ENCODE results near the gene MOV10L1.
"Not testable (repeated sequence)": the region's sequence is repeated elsewhere in the genome, so short reads cannot be mapped to it uniquely, and the experiment has no call there.

MOV10L1 gene

DNA sequence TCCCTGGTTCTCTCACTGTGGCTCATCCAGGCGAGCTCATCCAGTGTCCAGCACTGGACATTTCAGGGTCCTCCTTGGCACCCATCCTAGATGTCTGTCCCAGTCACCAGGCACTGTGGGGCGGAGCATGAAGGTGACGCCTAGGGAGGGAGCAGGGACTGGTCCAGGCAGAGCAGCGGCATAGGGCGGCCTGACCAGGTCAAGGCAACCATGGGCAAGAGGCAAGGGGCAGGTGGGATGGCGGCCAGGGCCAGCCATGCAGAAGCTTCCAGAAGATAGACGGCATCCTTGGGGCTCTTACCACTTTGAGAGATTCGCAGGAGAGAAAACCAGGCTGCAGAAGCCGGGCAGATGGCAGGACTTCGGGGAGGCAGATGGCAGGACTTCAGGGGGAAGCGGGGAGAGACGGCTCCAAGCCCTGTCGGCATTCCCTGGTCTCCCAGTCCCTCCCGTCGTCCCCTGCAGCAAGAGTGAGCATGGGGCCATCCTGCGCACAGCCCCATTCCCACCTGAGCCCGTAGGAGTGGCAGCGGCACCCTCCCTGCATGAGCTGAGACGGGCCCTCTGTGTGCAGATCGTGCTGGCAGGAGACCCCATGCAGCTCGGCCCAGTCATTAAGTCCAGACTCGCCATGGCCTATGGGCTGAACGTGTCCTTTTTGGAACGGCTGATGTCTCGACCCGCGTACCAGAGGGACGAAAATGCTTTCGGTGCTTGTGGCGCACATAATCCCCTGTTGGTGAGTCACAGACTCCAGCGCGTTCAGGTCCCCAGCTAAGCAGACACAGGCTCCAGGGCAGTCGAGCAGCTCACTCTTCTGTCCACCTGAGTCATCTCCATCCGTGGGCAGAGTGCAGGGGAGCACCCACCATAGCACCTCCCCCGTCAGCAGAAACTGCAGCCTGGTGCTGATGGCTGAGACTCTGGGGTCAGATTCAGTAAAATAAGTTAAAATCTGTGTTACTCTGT lies 60.6 kb downstream of the MOV10L1 start:
- no peak for DNase-seq (ENCODE audit: low read depth, low spot score)

DNA sequence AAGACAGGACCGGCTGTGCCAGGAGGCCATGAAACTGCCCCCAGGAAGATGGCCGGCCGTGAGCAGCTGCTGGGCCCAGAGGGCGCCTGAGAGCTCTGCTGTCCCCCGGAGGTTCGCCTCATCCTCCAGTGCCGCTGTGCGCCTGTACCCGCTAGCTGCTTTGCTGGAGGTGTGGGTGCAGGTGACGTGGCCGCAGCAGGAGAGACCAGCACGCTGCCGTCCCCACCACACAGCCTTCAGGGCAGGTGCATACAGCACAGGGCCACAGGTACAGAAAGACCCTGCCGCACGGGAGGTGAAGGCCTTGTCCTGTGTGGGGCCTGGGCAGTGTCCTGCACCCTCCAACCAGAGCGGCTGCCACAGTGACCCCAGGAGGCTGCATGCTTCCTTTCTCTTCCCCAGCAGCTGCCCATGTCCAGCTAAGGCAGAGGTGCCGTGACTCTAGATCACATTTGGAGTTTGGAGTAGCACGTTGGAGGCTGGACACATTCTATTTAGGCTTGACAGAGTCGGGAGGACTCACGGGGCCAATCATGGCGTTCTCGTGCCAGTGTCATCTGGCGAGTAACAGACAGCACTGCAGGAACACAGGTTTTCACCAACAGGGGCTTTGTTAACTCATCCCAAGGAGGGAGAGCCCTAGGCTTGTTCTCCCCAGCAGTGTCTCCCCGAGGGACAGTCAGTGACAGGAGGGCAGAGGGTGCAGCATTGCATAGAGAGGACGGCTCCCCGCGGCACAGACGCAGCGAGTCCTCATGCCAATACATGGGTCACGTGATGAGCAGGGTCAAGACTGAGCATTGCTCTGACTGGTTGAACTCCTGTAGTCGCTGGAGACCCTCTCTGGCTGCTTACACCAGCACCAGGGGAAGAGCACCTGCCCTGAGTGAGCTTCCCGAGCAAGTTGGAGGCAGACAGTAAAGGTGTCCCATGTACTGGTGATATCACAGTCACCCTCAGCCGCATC lies 62.0 kb downstream of the MOV10L1 start:
- no peak for DNase-seq (ENCODE audit: low read depth, low spot score)

More for the DNA sequence above, 60.6 kb downstream of the MOV10L1 start:
- no peak overlapping the region for H3K27ac ChIP-seq

DNA sequence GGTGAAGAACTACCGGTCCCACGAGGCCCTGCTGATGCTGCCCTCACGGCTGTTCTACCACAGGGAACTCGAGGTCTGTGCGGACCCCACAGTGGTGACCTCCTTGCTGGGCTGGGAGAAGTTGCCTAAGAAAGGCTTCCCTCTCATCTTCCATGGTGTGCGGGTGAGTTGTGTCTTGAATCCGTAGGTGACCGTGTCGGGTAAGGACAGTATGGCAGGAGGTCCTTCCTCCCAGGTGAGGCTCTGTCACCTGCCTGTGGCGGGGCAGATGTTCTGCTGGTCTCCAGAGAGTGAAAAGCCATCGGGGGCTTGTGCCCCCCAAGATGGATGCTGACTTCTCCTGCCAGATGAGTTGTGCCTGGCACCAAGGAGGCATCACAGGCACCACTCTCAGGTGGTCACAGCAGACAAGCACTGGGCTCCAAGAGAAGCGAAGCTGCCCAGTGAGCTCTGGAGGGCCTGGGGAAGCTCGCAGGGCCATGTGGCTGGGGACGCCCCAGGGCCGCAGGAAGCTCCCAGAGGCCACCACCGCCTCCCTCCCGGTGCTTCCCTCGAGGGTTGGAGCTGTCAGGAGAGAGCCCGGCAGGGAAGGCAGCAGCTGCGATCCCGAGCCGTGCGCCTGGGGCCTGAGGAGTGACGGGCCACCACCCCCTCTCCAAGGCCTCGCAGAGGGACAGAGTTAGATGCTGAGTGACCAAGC lies 63.4 kb downstream of the MOV10L1 start:
- DNase-seq (ENCODE audit: low read depth, low spot score) = no peak

More for the DNA sequence above, 62.0 kb downstream of the MOV10L1 start:
- H3K27ac ChIP-seq = no peak overlapping the region

DNA sequence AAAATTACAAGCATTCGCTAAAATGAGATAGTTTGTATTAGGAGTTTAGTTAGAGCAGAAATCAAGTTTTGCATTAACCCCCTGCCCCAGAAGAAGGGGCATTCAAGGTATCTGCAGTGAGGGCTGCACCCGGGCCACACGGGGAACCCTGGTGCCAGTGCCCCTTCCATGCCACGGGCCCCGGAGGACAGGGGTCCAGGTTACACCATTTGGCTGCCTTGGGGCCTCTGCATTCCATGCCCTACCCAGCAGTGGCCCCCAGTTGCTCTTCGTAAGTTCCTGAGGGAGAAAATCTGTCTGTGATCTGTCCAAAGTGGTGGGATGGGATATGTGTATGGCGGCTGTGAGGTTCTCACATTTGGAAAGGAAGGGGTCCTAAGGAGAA lies 63.9 kb downstream of the MOV10L1 start:
- DNase-seq (ENCODE audit: low read depth, low spot score) = no peak
- H3K27ac ChIP-seq = no peak overlapping the region

More for the DNA sequence above, 63.4 kb downstream of the MOV10L1 start:
- no peak overlapping the region for H3K27ac ChIP-seq

DNA sequence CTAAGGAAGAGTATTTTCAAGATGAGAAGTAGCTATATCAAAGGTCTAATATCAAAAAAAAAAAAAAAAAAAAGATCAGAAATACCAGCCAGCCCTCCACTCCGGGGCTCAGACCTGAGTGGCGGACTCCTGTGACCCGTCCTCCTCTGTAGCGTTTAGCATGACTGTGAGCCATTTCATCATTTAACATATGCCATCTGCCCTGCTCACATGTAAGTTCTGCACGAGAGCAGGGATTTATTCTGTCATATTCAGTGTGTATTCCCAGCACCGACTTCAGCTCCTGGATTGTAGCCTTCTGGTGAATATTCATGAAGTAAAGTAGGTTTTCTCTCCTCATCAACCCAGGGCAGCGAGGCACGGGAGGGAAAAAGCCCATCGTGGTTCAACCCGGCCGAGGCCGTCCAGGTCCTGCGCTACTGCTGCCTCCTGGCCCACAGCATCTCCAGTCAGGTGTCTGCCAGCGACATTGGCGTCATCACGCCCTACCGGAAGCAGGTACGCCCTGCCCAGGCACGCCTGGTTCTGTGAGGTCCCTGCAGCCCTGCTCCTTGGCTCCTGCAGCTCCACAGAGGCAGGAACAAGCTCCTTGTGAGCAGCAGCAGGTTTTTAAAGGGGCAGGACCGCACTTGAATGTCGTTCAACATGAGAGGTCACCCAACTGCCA lies 68.0 kb downstream of the MOV10L1 start:
- peak; percentile 18 for DNase-seq (ENCODE audit: low read depth, low spot score)

DNA sequence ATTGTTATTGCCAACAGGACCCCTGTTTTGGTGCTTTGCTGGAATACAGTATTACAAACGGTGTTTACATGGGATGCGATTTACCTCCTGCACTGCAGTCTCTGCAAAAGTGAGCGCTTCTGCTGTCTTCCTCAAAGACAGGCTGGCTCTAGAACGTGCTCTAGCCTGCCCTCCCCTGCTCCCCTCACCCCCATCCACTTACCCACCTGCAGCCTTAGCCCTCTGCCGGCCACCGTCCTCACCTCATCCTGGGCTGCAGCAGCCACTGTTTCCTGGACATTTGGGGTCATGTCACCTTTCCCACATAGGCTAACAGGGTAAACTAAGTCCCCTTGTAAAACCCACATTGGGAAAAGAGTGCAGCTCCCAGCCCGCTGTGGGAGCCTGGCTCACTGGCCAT lies 71.1 kb downstream of the MOV10L1 start:
- no peak overlapping the region for H3K27ac ChIP-seq
- DNase-seq (ENCODE audit: low read depth, low spot score) = no peak

More for the DNA sequence above, 68.0 kb downstream of the MOV10L1 start:
- H3K27ac ChIP-seq = peak overlapping the region; percentile 4

DNA sequence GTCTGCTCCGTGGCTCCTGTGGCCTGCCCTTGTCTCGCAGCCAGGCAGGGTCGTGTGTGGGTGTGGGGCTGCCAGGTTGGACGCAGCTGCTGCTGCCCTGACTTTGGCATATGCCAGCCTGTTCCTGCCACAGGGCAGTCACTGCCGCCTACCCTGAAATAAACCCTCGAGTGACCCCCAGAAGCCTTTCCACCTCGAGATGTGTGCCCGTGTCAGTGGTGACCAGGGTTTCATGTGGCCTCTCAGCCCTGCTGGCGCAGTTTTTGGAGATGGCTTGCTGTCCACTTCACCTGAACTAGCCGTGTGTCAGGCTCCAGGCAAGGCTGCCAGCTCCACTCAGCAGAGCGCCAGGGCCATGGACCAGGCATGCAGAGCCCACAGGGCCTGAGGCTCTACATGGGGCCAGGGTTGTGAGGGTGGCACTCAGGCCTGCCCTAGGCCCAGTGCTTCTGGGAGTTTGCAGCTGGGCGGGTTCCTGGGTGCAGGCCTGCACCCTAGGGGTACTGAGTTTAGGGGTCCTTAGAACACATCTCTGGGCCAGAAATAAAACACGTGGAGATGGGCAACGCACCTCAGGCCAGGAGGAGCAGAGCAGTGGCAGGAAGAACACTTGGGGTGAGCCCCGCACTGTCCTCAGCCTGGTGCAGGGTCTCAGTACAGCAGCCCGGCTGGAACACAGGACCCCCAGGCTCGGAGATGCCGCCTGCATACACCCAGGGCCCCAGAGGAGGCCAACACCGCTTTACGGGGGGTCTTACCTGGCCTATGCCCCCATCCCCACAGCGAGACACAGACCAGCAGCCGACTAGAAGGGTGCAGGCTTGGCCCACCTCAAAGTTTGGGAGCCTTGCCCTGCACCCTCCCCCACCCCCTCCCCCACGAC lies 71.9 kb downstream of the MOV10L1 start:
- no peak for DNase-seq (ENCODE audit: low read depth, low spot score)
- no peak overlapping the region for H3K27ac ChIP-seq

DNA sequence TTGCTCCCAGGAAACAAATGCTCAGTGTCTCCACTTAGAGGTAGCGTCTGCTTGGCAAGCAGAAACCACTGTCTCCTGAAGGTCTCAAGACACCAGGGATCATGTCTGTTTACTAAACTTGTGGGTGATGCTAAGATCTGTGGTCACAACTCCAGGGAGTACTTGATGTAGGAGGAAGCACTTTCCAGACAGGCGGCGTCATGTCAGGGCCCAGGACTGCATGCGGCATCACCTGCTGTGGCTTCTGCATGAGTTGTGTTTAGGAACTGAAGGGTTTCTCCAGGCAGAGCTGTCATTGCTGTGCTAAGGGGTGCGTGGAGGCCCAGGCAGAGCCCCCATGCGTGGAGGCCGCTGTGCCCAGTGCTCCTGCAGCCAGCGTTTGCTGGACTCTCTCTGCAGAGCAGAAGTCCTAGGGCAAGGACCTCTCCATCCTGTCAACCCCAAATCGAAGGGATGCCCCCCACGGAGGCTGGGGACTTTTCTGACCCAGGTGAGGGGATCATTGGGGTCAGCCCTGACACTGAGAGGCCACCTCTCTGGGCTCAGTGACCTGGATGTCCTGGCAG lies 72.7 kb downstream of the MOV10L1 start:
- no peak overlapping the region for H3K27ac ChIP-seq
- no peak for DNase-seq (ENCODE audit: low read depth, low spot score)

DNA sequence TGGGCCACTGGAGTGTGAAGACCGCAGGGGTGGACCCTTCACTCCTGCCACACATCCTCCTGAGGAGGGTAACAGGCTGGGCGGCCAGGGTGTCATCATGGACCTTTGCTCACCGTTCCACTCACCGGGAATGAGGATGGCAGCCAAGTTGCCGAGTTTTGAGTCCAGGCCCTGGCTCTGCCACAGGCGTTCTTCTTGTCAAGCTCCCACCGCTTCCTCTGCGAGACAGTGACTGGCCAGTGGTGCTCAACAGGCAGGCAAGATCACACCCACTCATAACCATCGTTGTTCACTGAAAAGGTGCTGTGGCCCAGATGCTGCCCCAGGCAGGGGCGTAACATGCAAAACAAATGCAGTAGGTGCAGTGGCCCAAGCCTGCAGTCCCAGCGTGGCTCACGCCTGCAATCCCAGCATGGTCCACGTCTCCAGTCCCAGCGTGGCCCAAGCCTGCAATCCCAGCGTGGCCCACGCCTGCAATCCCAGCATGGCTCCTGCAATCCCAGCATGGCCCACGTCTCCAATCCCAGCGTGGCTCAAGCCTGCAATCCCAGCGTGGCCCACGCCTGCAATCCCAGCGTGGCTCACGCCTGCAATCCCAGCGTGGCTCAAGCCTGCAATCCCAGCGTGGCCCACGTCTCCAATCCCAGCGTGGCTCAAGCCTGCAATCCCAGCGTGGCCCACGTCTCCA lies 75.8 kb downstream of the MOV10L1 start:
- no peak for DNase-seq (ENCODE audit: low read depth, low spot score)
- H3K27ac ChIP-seq = no peak overlapping the region

DNA sequence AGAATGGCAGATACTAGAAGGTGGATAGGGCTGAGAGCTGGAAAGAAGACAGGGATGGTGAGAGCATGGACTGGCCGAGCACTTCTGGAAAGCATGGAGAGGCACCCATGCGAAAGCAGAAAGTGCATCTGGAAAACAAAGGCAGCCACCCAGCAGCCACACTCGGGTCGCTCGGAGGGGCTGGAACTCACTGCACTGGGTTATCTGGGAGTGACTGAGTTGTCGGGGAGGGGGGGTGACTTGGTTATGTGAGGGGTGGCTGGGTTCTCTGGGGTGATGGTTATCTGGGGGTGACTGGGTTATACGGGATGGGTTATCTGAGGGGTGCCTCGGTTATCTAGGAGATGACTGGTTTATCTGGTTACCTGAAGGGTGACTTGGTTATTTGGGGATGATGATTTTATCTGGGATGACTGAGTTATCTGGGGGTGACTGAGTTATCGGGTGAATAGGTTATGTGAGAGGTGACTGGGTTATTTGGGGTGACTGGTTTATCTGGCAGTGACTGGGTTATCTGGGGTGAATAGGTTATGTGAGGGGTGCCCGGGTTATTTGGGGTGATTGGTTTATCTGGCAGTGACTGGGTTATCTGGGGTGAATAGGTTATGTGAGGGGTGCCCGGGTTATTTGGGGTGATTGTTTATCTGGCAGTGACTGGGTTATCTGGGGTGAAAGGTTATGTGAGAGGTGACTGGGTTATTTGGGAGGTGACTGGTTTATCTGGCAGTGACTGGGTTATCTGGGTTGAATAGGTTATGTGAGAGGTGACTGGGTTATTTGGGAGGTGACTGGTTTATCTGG lies 78.1 kb downstream of the MOV10L1 start:
- DNase-seq (ENCODE audit: low read depth, low spot score) = no peak

DNA sequence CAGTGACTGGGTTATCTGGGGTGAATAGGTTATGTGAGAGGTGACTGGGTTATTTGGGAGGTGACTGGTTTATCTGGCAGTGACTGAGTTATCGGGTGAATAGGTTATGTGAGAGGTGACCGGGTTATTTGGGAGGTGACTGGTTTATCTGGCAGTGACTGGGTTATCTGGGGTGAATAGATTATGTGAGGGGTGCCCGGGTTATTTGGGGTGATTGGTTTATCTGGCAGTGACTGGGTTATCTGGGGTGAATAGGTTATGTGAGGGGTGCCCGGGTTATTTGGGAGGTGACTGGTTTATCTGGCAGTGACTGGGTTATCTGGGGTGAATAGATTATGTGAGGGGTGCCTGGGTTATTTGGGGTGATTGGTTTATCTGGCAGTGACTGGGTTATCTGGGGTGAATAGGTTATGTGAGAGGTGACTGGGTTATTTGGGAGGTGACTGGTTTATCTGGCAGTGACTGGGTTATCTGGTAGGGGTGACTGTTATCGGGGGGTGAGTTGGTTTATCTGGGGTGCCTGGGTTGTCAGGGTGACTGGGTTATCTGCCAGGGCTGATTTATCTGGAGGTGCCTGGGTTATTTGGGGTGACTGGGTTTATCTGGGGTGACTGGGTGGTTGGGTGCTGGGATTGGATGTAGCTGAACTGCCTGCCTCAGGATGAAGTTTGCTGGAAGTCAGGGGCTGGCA lies 78.8 kb downstream of the MOV10L1 start:
- H3K27ac ChIP-seq; DNase-seq (ENCODE audit: low read depth, low spot score): not testable (repeated sequence)

More for the DNA sequence above, 78.1 kb downstream of the MOV10L1 start:
- no peak overlapping the region for H3K27ac ChIP-seq

DNA sequence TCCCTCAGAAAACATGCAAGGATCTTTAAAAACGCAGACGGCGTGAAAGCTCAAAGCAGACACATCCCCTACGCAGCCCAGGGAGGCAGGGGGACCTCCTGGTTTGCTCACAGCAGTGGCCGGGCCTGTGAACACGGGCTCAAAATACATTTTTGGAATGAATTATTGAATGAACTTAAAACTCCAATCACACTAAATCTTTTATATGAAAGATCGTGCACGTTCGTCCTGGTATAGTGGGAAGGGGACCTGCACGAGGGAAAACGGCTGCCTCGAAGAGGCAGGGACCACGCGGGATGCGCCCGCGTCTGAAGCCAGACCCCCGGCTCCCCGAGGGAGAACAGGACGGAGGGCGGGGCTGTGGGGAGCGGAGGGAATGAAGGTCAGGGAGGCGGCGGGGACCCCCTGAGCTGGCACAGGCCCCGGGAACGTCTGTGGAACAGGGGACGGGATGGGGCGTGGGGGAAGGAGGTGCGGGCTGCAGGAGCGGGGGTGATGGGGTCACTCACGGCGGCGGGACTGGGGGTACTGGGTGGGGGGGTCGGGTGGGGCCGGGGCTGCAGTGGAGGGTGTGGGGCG lies 79.5 kb downstream of the MOV10L1 start:
- no peak for DNase-seq (ENCODE audit: low read depth, low spot score)
- no peak overlapping the region for H3K27ac ChIP-seq

DNA sequence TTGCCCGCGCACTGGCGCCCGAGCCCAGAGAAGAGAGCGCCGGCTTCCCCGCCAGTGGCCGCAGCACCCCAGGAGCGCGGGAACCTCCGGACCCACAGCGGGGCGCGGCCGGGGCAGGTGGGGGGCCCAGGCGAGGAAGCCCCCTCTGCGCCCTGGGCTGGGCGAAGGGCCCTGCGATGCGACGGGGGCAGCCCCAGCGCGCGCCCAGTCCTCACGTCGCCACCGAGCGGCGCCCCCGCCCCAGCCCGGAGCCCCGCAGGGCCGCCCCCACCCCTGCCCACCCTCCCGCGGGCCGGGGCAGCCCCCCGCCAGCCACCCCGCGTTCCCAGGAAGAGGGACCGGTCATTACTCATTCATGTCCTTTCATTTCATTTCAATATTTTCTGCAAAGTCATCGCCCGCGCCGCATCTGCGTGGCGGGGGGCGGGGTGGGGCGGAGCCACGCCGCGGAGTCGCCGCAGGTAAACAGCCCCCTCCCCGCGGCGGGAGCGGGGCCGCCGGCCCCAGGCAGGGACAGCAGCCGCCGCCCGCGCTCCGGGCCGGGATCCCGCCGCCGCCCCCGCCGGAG lies 80.1 kb downstream of the MOV10L1 start:
- no peak for DNase-seq (ENCODE audit: low read depth, low spot score)
- no peak overlapping the region for H3K27ac ChIP-seq

DNA sequence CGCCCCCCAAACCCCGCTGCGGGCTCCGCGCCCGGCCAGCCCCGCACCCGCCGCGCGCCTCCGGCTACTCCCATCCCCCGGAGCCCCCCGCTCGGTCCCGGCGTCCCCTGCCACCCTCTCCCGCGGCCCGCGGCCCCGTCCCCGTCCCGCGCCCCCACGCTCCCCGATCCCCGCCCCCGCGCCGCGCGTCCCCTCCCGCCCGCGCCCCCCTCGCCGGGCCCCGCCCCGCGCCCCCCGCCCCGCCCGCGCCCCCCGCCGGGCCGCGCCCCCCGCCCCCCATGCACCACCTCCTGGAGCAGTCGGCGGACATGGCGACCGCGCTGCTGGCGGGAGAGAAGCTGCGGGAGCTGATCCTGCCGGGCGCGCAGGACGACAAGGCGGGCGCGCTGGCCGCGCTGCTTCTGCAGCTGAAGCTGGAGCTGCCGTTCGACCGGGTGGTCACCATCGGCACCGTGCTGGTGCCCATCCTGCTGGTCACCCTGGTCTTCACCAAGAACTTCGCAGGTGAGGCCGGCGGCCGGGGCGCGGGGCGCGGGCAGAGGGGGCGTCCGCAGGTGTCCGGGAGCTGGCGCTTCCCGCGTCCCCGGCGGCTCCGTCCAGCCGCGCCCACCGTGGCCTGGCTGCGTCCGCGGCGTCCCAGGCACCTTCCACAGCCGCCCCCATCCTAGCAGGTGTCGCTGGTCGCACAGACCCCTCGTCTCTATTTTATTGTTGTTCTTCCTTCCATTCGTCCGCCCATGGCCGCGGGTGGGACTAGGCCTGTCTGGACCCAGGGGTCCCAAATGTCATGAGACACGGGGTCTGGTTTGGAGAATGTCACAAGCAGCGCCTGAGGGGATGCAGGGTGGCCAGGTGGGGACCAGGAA lies 80.9 kb downstream of the MOV10L1 start, which contains the start of gene PANX2:
PANX2 (plus strand) TSS at position 279 of the 866 bp plus-strand sequence; CDS start at position 279, 0 bp downstream.
- DNase-seq (ENCODE audit: low read depth, low spot score) = no peak
- H3K27ac ChIP-seq = no peak within 1 kb of the TSS
